HG03432 (cell line): ENCODE results near the gene NOXA1.

Source experiments
- ATAC-seq: cut with Tn5 transposase; IDR thresholded peaks from one replicate; pipeline ENCODE4 v1.9.1; 2021; ENCODE audit warnings: mild to moderate bottlenecking, moderate library complexity; ENCODE audit not compliant: unreplicated experiment

NOXA1 gene

DNA sequence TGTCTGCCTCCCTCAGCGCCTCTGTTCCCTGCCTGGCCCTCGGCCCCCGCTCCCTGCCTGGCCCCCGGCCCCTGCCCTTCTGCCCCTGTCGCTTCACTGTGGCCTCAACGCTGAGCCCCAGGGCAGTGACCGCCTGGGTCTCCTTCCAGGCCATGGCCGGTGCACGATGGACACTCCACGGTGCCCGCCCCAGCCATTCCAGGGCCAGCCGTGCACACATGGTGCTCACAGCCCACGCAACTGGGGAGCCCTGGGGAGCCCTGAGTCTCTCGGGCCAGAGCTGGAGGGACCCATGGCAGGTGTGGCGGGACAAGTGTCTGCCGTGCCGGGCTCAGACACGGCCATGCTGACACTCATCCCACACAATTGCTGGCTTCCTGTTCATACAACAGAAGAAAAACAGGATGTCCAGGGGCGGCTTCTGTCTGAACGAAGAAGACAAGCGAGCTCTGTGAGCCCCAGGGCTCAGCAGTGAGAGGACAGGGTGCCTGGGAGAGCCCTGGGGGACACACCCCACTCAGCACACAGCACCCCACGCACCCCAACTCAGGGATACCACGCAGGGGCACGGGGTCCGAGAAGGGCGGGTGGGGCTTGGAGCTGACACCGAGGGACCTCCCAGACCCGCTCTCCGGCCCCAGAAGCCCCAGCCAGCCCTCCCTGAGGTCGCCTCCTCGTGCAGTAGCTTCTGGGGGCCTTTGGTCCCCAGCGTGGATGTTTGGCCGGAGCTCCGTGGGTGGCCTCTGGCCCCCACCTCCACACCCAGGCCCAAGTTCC lies 35.9 kb upstream of the NOXA1 start:
- no peak for ATAC-seq

DNA sequence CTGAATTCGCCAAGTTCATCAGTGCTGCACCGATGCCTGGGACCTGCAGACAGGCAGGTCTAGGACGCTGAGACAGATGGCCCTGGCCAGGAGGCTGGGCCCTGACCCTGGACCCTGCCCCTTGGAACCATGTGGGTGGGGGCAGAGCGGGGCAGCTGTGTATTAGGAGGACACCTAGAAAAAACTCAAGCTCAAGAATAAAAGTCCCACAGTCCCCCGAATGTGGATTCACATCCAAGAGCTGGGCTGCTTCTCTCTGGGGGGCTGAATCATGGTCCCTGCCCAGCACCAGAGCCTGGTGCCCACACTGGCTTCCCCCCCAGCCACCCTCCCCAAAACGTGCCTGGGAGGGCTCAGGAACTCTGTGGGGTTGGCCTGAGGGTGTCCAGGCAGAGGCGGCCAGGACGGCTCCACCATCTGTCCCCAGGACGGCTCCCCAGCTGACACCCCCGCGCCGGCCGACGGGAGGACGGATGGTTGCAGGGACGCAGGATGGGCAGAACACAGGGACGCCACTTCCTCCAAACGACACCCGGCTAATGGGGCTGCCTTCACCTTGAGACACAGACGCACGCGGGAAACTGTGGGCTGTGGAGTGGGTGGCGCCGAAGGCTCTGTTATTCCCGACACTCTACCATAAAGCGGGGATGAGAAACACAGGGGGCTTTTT lies 35.2 kb upstream of the NOXA1 start:
- ATAC-seq = no peak

DNA sequence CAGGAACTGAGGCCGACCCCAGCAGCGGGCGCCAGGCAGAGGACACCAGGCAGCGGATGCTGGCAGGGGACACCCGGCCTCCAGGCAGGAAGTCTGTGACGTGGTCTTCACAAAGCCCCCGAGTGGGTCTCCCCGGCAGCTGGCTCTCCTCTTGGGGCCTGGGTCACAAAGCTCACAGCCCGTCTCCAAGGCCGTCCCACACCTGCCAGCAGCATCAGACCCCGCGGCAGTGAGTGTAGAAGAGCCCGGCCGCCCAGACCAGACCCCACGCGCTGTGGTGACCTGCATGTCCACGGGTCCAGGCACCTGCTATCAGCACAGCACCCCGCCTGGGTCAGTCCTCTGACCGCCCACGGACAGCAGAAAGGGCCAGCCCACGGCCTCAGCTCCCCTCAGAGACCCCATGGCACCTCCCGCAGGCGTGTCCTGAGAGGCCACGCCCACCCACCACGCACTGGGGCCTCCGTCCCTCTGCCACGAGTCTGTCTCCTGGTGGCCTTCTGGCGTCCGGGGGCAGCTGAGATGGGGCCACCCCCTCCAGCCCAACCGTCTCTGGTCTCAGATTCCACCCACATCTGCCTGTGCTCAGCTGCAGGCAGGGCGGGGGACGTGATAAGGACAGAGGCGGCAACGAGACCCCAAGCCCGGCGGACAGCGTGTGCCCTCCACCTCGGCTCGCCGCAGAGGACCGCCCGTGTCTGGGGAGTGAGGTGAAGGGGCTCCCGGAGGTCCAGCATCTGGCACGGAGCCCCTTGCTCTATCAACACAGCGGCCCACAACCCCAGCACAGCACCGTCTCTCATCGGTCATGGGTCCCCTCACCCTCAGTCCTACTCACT lies 34.4 kb upstream of the NOXA1 start:
- no peak for ATAC-seq

DNA sequence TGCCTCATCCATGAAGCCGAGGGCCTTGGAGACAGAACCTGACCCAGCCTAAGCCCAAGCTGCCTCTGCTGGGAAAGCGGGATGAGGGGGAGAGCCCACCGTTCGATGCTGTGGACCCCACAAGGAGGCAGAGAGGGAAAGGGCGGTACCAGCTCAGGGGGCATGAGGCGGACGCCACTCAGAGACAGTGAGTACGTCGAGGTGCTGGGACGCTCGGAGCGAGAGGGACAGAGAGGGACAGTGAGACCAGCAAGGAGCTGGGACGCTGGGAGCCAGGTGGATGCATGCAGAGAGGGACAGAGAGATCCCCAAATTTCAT lies 33.8 kb upstream of the NOXA1 start:
- ATAC-seq = no peak

DNA sequence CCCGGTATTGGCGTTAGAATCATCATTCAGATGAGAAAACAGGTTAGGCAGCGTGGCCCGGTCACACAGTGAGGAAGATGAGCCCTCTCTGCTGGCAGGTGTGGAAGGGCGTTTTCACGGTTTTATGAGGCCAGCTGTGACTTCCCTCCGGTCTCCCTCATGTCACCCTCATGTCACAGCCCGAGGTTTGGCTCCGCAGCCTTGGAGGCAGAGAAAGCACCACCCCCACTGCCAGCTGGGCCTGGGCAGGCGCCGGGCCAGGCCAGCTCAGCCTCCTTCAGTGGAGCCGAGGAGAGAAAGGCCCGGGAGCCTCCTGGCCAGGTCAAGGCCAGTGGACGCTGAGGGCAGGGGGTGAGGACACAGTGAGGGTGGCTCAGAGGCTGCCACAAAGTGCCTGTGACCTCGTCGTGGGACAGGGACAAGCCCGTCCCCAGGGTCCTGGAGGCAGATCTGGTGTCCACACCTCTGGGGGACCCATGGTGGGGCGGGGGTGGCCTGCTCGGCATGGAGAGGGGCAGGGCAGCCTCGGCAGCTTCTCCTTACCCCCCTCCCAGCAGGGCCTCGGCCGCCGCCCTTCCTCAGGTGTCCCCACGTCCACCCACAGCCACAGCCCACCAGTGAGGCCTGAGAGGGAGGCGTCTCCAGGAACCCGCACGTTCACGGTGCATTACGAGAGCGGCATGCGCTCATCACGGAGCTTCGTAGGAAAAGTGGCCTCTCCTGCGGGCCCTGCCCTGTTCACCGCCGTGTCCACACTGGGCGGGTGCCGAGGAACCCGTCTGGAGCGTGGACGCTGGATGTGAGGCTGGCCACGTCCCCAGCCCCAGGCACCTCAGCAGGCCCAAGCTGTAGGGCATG lies 32.4 kb upstream of the NOXA1 start:
- ATAC-seq = no peak

DNA sequence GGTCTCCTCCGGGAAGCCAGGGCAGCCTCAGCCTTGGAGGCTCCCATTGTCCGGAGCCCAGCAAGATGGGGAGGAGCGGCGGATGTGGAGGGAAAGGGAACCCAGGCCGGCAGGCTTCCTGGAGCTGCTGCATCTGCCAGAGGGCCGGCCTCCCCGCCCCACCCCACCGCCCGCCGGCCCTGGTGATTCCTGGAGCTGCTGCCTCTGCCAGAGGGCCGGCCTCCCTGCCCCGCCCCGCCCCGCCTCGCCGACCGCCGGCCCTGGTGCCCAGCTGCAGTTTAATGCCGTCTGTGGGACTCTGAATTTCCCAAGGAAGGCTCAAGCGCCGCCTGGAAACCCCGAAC lies 31.8 kb upstream of the NOXA1 start:
- ATAC-seq = no peak

DNA sequence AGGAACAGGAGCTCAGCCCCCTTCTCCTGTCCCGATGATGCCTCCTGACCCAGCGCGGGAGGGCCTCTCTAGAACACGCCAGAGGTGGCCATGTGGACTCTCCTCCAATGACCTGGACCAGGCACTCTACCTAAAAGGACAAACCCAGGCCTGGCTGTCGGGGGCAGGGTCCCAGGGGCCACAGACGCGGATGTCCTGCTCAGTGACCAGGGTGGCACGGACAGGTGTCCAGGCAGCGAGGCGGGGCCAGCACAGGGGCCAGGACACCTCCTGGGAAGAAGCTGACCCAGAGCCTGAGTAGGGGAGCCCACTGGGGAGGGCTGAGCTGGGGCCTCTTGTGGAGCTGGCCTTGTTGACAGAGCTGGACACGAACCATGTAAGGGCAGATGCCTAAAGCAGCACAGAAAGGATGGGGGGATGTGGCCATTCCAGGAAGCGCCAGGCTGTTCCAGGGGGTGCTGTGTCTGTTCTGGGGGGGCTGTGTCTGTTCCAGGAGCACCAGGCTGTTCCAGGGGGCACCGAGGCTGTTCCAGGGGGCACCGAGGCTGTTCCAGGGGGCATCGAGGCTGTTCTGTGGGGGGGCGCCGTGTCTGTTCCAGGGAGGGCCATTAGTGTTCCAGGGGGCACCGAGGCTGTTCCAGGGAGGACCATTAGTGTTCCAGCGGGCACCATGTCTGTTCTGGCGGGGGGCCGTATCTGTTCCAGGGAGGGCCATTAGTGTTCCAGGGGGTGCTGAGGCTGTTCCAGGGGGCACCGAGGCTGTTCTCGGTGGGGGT lies 30.8 kb upstream of the NOXA1 start:
- no peak for ATAC-seq

DNA sequence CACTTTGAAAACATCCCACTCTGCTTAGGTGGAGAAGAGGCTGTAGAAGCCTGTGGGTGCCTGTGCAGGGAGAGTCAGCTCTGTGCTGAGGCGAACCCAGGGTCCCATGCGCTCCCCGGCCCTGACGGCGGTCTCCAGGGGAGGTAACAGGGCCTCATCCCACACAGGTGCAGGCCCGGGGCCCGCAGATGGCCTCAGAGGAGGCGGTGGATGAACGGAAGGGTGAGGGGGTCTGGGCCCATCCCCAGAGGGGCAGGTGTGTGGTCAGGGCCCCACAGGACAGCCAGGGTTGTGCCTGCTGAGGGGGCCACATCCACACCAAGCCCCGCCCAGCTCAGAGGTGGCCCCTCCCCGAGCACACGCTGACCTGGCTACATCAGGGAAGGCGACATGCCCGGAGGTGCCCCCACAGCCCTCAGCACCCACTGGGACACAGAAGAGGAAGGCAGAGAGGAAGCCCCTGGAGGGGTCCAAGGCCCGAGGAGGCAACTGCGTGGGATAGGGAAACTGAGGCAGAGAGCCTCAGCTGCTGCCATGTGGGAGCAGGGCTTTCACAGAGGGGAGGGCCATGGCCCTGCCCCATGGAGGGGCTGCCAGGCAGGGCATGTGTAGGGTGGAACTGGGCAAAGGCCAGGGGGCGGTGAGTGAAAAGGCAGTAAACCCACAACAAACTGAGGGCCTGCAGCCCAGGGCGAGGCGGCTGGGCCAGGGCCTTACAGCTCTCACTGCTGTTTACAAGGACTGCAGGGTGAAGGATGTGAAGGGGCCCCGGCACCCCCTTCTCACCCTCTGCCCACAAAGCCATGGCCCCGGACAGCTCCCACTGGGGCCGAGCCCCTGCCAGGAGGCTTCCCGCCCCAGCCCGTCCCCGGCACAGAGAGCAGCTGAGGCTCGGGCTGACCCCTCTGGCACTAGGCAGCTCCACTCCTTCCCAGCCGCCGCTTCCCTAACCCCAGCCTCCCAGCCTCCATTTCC lies 29.7 kb upstream of the NOXA1 start:
- no peak for ATAC-seq

DNA sequence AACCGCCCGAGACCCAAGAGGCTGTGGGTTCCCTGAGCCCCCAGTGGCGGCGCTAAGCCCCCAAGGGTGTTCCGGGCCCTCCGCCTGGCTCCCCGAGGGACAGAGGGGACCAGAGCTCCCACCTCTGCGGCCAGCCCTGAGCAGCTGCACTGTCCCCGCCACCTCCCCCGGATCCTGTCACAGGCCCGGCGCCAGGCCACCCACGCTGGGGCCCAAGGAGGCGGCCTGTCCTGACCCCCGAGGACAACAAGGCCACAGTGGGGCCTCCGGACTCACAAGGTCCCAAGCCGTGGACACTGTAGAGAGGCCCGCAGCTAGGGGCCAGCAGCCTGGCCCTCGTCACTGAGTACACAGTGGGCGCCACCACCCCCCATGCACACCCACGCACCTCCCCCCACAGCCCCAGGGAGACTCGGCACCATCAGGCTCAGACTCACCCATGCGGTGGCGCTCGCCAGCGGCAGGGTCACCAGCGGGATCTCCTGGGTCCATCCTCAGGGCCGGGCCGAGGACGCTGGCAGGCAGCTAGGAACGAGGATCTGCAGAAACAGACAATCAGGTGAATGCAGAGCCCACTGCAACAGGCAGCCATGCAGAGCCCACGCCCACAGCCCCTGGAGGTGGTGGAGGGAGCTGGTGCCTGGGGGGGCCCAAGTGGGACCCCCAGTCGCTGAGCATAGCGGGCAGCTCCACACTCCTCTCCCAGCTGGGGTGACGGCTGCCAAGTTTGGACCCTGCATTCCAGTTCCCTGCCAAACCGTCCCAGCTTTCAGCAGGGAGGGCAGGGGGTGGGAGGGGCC lies 28.1 kb upstream of the NOXA1 start:
- no peak for ATAC-seq

DNA sequence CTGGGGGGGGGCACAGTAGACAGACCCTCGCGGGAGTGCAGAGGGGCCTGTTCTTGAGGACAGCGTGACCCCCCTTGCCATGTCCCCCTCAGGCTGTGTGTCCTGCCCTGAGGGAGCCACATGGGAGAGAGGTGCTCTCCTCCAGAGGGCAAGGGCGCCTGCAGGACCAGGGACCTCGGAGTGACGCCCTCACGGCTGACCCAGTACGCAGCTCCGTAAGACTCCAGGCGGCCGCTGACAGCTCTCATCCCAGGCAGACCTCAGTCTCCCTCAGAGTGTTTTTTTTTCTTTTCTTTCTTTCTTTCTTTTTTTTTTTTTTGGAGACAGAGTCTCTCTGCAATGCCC lies 27.6 kb upstream of the NOXA1 start:
- ATAC-seq = no peak

DNA sequence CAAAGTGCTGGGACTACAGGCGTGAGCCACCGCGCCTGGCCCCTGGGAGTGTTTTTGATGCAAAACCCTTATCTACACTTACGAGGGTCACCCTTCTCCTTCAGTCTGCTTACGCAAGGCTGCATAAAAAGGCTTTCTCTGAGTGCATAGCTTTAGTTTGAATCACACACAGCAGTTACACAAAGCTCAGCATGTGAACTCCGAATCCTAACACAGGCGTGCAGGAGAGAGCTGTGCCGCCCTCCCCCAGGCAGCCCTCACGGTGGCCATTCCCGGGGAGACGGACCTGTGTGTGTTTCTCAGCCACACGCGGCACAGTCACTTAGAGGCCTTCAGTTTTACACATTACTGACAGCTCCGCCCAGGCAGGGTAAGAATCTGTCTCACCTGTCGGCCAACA lies 27.0 kb upstream of the NOXA1 start:
- ATAC-seq = no peak

DNA sequence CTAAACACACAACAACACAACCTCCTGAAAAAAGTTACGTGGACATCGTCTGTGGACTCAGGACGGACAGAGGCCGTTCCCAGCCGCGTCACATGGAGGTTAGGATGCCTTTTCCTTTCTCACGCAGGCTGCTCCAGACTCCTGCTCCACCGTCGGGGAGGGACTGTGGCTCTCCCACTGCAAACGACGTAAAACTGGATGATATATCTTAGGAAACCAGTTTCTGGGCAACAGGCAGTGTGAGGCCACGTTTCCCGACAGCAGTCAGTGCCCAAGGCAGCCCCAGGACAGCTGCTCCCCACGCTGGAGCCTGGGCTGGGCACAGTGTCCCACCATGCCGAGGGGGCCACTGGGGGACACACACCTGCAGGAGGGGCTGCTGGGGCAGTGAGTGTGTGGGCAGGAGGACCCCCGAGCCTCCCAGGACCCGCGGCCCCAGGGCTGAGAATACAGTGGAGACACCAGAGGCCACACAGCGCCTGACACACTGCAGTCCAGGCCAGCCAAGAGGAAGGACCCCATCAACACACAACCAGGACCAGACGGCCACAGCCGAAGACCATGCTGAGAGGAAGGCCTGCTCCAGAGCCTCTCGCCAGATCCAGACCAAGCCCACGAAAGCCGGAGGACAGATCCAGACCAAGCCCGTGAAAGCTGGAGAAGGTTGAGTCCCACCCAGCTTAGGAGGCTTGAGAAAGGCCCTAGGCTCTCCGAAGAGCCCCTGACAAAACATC lies 26.4 kb upstream of the NOXA1 start:
- ATAC-seq = no peak

DNA sequence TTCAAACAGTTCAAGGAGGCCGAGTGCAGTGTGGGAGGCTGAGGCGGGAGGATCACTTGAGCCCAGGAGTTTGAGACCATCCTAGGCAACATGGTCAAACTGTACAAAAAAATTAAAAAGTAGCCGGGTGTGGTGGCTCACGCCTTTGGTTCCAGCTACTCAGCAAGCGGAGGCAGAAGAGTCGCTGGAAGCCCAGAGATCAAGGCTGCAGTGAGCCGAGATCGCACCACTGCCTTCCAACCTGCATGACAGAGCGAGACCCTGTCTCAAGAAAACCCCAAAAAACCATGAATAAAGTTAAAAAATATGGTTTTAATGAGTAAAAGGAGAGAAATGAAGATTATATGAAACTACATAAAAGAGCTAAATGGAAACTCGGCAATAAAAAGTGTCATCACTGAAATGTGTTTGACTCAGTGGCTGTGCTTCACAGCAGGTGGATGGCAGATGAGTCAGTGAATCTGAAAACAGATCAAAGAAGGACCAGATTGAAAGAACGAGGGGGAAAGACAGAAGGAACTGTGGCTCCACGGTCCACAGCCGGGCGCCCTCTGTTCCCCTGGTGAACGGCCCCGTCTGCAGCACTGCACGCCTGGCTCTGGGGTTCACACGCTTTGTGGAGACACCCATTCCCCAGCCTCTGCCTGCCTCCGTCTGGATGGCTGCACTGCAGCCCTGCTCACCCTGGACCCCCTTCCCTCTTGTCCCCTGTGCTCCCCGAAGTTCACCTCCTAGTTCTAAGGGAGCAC lies 25.3 kb upstream of the NOXA1 start:
- no peak for ATAC-seq

DNA sequence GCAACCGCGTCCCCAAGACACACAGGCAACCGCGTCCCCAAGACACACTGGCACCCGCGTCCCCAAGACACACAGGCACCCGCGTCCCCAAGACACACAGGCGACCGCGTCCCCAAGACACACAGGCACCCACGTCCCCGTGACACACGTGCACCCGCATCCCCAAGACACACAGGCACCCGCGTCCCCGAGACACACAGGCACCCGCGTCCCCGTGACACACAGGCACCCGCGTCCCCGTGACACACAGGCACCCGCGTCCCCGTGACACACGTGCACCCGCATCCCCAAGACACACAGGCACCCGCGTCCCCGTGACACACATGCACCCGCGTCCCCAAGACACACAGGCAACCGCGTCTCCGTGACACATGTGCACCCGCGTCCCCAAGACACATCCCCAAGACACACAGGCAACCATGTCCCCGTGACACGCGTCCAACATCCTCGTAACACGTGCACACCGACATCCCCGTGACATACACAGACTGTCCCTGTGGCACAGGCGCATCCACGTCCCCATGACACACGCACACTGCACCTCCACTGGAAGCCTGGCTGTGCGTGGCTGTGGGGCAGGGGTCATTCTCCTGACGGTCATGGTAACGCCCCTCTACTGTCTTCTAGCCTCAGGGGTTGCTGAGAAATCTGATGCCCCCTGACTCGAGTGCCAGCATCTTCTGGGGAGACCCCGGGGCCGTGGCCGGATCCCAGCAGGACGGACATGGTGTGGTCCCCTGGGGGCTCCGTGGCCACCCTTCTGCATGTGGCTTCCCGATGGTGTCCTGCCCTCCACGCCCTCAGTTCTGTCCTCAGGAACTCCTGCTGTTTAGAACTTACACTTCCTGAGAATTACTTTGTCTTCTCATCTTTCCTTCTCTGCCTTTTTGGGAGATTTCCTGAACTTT lies 24.4 kb upstream of the NOXA1 start:
- ATAC-seq = no peak

DNA sequence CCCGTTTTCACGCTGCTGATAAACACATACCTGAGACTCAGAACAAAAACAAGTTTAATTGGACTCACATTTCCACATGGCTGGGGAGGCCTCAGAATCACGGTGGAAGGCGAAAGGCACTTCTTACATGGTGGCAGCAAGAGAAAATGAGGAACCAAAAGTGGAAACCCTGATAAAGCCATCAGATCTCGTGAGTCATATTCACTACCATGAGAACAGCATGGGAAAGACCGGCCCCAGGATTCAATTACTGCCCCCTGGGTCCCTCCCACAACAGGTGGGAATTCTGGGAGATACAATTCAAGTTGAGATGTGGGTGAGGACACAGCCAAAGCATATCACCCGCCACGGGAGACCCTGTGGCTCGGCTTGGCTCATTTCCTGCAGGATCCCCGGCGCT lies 20.4 kb upstream of the NOXA1 start:
- ATAC-seq = no peak

DNA sequence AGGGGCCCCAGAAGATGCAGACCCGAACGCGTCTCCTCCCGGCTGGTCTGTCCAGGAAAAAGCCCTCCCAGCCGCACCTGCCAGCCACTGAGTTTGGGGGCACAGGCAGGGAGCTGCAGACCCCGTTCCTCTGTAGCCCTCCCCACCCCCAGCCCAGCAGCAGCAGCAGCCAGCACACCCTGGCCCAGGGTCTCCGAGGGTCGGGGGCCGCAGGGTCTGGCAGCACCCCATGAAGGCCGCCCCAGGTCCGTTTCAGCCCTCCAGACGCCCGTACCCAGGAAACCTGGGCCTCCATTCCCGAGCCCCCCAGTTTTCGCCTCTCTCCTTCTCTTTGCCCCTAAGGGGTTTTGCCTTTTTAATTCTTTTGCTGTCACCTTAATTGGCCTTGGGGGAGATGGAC lies 19.9 kb upstream of the NOXA1 start:
- ATAC-seq = no peak
